GM12892 (cell line): ENCODE data around the gene ETS2.

Source experiments
- POLR2A ChIP-seq: IDR thresholded peaks from 2 replicates; pipeline ENCODE4 v1.6.1; 2011; ENCODE audit warnings: low read depth, low read length, control low read depth
- POLR2AphosphoS5 ChIP-seq: IDR thresholded peaks from 2 replicates; pipeline ENCODE4 v1.6.1; 2011; ENCODE audit warnings: low read depth, low read length, control low read depth

DNA sequence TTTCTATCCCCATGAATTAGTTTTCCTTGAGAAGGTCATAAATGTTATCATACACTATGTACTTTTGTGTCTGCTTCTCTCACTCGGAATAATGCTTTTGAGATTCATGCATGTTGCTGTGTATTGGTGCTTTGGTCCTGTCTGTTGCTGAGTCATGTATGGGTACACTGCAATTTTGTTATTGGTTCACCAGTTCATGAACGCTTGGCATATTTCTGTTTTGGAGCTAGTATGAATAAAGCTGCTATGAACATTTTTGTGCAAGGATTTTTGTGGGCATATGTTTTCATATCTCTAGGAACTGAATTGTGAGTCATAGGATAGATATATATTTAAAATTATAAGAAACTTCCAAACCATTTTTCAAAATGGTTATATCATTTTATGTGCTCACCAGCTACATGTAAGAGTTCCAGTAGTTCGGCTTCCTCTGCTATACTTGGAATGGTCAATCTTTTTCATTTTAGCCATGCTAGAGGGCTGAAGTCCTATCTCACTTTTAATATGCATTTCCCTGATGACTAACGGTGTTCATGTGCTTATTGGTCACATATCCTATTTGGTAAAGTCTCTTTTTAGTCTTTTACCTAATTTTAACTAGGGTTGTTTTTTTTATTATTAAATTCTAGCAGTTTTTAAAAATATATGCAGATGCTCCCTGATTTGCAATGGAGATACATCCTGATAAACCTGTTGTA, 38.2 kb downstream of the ETS2 start:
- no peak for TF ChIP-seq POLR2A
- no peak for TF ChIP-seq POLR2AphosphoS5
